Measurements from ENCODE around the gene DUSP23.

DNA sequence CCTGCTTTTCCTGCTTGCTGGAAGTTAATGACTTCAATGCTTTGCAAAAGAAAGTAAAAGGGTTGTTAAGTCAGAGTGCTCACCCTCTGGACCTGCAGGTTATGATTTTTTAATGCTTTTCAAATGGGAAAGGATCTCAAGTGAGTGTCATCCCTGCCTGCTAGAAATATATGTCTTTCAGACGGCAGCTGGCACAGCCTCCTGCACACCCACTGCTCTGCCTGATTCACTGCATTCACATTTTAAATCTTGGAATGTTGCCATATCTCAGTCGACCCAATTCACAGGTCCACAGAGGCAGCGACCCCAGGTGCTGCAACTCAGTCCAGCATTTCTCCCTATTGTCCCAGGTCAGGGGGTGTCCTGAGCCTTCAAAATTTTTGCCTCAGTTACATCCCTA is 10.7 kb downstream of the DUSP23 start:
- TF ChIP-seq SREBF2 (IDR thresholded peaks at IDR 0.05; ENCODE audit: low read length) (no peak), KDM1A (IDR thresholded peaks at IDR 0.05; ENCODE audit: borderline replicate concordance) (no peak), TARDBP (IDR thresholded peaks at IDR 0.05; ENCODE audit: borderline replicate concordance) (no peak), CHD2 (IDR thresholded peaks at IDR 0.05; ENCODE audit: borderline replicate concordance, low read depth, low read length) (no peak), POLR2AphosphoS5 (IDR thresholded peaks at IDR 0.05; ENCODE audit: low read length) (no peak), EP300 (IDR thresholded peaks at IDR 0.05; ENCODE audit: borderline replicate concordance in 1 of 2, control insufficient read depth in 1 of 2, low read depth in 2 of 2, low read length in 2 of 2) (no peak)
- TF ChIP-seq, protein P1, sequence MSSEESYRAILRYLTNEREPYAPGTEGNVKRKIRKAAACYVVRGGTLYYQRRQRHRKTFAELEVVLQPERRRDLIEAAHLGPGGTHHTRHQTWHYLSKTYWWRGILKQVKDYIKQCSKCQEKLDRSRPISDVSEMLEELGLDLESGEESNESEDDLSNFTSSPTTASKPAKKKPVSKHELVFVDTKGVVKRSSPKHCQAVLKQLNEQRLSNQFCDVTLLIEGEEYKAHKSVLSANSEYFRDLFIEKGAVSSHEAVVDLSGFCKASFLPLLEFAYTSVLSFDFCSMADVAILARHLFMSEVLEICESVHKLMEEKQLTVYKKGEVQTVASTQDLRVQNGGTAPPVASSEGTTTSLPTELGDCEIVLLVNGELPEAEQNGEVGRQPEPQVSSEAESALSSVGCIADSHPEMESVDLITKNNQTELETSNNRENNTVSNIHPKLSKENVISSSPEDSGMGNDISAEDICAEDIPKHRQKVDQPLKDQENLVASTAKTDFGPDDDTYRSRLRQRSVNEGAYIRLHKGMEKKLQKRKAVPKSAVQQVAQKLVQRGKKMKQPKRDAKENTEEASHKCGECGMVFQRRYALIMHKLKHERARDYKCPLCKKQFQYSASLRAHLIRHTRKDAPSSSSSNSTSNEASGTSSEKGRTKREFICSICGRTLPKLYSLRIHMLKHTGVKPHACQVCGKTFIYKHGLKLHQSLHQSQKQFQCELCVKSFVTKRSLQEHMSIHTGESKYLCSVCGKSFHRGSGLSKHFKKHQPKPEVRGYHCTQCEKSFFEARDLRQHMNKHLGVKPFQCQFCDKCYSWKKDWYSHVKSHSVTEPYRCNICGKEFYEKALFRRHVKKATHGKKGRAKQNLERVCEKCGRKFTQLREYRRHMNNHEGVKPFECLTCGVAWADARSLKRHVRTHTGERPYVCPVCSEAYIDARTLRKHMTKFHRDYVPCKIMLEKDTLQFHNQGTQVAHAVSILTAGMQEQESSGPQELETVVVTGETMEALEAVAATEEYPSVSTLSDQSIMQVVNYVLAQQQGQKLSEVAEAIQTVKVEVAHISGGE (CRISPR knock-in tag; IDR thresholded peaks at IDR 0.05): no peak
- TF ChIP-seq, protein P2, sequence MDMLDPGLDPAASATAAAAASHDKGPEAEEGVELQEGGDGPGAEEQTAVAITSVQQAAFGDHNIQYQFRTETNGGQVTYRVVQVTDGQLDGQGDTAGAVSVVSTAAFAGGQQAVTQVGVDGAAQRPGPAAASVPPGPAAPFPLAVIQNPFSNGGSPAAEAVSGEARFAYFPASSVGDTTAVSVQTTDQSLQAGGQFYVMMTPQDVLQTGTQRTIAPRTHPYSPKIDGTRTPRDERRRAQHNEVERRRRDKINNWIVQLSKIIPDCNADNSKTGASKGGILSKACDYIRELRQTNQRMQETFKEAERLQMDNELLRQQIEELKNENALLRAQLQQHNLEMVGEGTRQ (IDR thresholded peaks at IDR 0.05; ENCODE audit: borderline replicate concordance, low read depth, low read length): no peak

Data from GM12878 (cell line).